WTC11 (cell line): ENCODE data around the gene GSG1L. TPM values are rescaled to one million over a fixed set of nuclear protein-coding genes. Genes with fewer than 3 reads are reported as not detected.

Experiments used
- ATAC-seq: fragments of 200-7000 bp; cut with Tn5 transposase; 2 replicates; pipeline ENCODE4 v1.10.0; 2021; ENCODE audit warnings: mild to moderate bottlenecking, moderate library complexity
- CTCF ChIA-PET: fragments of 300-600 bp; sonication (Branson Sonifier 250); formaldehyde crosslinking; loops from one replicate; lab custom pipeline; 2021; ENCODE audit warnings: antibody characterized with exemption; lab: Charles Lee
- POLR2A ChIA-PET: fragments of 350-600 bp; sonication (Branson Sonifier 250); formaldehyde crosslinking; loops from one replicate; lab custom pipeline; 2021; ENCODE audit warnings: antibody characterized with exemption; lab: Charles Lee
- DNase-seq: peaks from one replicate; pipeline ENCODE4 v3.0.0; 2021; ENCODE audit warnings: low spot score
- H3K27ac Mint-ChIP-seq: 2 replicates; pipeline ENCODE4 v1.8.0; 2021; ENCODE audit warnings: mixed read lengths
- H3K27me3 Mint-ChIP-seq: 2 replicates; pipeline ENCODE4 v1.8.0; 2021; ENCODE audit warnings: low read depth, mild to moderate bottlenecking, moderate library complexity, mixed read lengths
- H3K36me3 Mint-ChIP-seq: 2 replicates; pipeline ENCODE4 v1.8.0; 2021; ENCODE audit warnings: mixed read lengths
- H3K4me1 Mint-ChIP-seq: 2 replicates; pipeline ENCODE4 v1.8.0; 2022; ENCODE audit warnings: mixed read lengths
- H3K4me3 Mint-ChIP-seq: 2 replicates; pipeline ENCODE4 v1.8.0; 2021; ENCODE audit warnings: mild to moderate bottlenecking, moderate library complexity, mixed read lengths
- H3K9me3 Mint-ChIP-seq: 2 replicates; pipeline ENCODE4 v1.8.0; 2021; ENCODE audit warnings: mixed read lengths
- ATF2 ChIP-seq: sonication (generic); formaldehyde crosslinking; IDR thresholded peaks from 2 replicates; pipeline ENCODE4 v1.8.1; 2022; ENCODE audit warnings: low read depth, missing genetic modification reagents, borderline replicate concordance
- ATF3 ChIP-seq: sonication (generic); formaldehyde crosslinking; conservative IDR thresholded peaks from 2 replicates; pipeline ENCODE4 v1.8.1; 2022; ENCODE audit warnings: mild to moderate bottlenecking, missing genetic modification reagents
- HMGA2 ChIP-seq: fragments of 250-450 bp; sonication (Bioruptor Pico); IDR thresholded peaks from 2 replicates; pipeline ENCODE4 v1.4.0; 2021; ENCODE audit warnings: mild to moderate bottlenecking, moderate library complexity
- JUN ChIP-seq: sonication (generic); formaldehyde crosslinking; IDR thresholded peaks from 2 replicates; pipeline ENCODE4 v1.8.0; 2023; ENCODE audit warnings: mild to moderate bottlenecking, missing genetic modification reagents
- NFYB ChIP-seq: sonication (generic); formaldehyde crosslinking; conservative IDR thresholded peaks from 2 replicates; pipeline ENCODE4 v1.8.0; 2022; ENCODE audit warnings: low read depth, missing genetic modification reagents
- NR3C1 ChIP-seq: sonication (generic); formaldehyde crosslinking; conservative IDR thresholded peaks from 2 replicates; pipeline ENCODE4 v1.8.1; 2023; ENCODE audit warnings: low read depth, mild to moderate bottlenecking, missing genetic modification reagents
- OVOL2 ChIP-seq: fragments of 250-450 bp; sonication (Bioruptor Pico); IDR thresholded peaks from 2 replicates; pipeline ENCODE4 v1.9.0; 2021; ENCODE audit warnings: mild to moderate bottlenecking, borderline replicate concordance
- PRDM15 ChIP-seq: sonication (generic); formaldehyde crosslinking; IDR thresholded peaks from 2 replicates; pipeline ENCODE4 v1.8.0; 2022; ENCODE audit warnings: missing genetic modification reagents
- TEAD1 ChIP-seq: sonication (generic); formaldehyde crosslinking; IDR thresholded peaks from 2 replicates; pipeline ENCODE4 v1.8.0; 2022; ENCODE audit warnings: mild to moderate bottlenecking, missing genetic modification reagents
- ZNF263 ChIP-seq: sonication (generic); formaldehyde crosslinking; IDR thresholded peaks from 2 replicates; pipeline ENCODE4 v1.8.1; 2022; ENCODE audit warnings: low read depth, mild to moderate bottlenecking, moderate library complexity, missing genetic modification reagents
- ZNF532 ChIP-seq: fragments of 250-450 bp; sonication (Bioruptor Pico); IDR thresholded peaks from 2 replicates; pipeline ENCODE4 v1.9.0; 2021; ENCODE audit warnings: mild to moderate bottlenecking, borderline replicate concordance
- total RNA-seq: library from RNA; stranded (reverse); gene quantifications from 3 replicates; pipeline ENCODE4 v1.2.3, GENCODE V29; 2021
- TF ChIP-seq, protein P1 (sequence below): sonication (generic); formaldehyde crosslinking; IDR thresholded peaks from 2 replicates; pipeline ENCODE4 v1.8.0; 2022; ENCODE audit warnings: mild to moderate bottlenecking, missing genetic modification reagents
- TF ChIP-seq, protein P2 (sequence below): sonication (generic); formaldehyde crosslinking; IDR thresholded peaks from 2 replicates; pipeline ENCODE4 v1.8.0; 2023; ENCODE audit warnings: mild to moderate bottlenecking, missing genetic modification reagents
- TF ChIP-seq, protein P3 (sequence below): fragments of 250-450 bp; sonication (Bioruptor Pico); IDR thresholded peaks from 2 replicates; pipeline ENCODE4 v2.1.2; 2022; ENCODE audit warnings: mild to moderate bottlenecking, moderate library complexity
- TF ChIP-seq, protein P4 (sequence below): sonication (generic); formaldehyde crosslinking; conservative IDR thresholded peaks from 2 replicates; pipeline ENCODE4 v1.8.1; 2023; ENCODE audit warnings: mild to moderate bottlenecking, low read depth, missing genetic modification reagents, moderate library complexity
- TF ChIP-seq, protein P5 (sequence below): sonication (generic); formaldehyde crosslinking; IDR thresholded peaks from 2 replicates; pipeline ENCODE4 v1.8.1; 2022; ENCODE audit warnings: mild to moderate bottlenecking, missing genetic modification reagents, moderate library complexity, borderline replicate concordance

The GSG1L gene
- total RNA-seq, 1 experiment from 2014 or later: 0.28 TPM

- TF ChIP-seq ZNF532 (CRISPR knock-in tag) (no peak), HMGA2 (CRISPR knock-in tag) (no peak), OVOL2 (CRISPR knock-in tag) (no peak), TEAD1 (CRISPR knock-in tag) (no peak), ATF3 (CRISPR knock-in tag) (no peak)
- TF ChIP-seq, protein P1, sequence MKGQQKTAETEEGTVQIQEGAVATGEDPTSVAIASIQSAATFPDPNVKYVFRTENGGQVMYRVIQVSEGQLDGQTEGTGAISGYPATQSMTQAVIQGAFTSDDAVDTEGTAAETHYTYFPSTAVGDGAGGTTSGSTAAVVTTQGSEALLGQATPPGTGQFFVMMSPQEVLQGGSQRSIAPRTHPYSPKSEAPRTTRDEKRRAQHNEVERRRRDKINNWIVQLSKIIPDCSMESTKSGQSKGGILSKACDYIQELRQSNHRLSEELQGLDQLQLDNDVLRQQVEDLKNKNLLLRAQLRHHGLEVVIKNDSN (CRISPR knock-in tag): no peak
- TF ChIP-seq, all 79 proteins: peak for 0
Observed at GRCh38 chr16:27829975-27830374, 233.5 kb downstream of the GSG1L start (continued).

DNA sequence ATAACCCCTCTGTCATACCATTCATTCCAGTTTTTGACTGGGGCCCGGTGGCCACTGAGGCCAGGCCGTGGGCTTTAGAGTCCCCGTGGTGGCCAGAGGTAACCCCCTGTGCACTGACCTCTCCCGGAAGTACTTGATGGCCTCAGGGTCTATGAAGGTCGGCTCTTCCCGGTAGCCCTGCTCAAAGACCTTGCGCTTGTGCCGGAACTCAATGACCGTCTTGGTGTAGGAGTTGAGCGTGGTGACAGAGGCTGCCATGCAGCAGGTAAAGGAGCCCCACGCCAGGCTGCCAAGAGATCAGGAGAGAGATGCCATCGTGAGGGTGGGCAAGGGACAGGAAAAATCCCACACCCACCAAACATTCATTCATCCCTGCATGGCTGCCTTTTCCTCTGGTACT is 234.8 kb downstream of the GSG1L start:
- Mint-ChIP-seq H3K27me3 (peaks cover 6% of the 10 kb centered on the region), H3K36me3 (peaks cover 10% of the 10 kb centered on the region), H3K4me3 (no peak overlapping the region), H3K4me1 (no peaks in the 10 kb centered on the region), H3K27ac (no peak overlapping the region), H3K9me3 (peaks cover 26% of the 10 kb centered on the region)
- no peak for DNase-seq
- ChIA-PET POLR2A (no interaction called here), CTCF (no interaction called here)
- no peak for ATAC-seq
- TF ChIP-seq, protein P2, sequence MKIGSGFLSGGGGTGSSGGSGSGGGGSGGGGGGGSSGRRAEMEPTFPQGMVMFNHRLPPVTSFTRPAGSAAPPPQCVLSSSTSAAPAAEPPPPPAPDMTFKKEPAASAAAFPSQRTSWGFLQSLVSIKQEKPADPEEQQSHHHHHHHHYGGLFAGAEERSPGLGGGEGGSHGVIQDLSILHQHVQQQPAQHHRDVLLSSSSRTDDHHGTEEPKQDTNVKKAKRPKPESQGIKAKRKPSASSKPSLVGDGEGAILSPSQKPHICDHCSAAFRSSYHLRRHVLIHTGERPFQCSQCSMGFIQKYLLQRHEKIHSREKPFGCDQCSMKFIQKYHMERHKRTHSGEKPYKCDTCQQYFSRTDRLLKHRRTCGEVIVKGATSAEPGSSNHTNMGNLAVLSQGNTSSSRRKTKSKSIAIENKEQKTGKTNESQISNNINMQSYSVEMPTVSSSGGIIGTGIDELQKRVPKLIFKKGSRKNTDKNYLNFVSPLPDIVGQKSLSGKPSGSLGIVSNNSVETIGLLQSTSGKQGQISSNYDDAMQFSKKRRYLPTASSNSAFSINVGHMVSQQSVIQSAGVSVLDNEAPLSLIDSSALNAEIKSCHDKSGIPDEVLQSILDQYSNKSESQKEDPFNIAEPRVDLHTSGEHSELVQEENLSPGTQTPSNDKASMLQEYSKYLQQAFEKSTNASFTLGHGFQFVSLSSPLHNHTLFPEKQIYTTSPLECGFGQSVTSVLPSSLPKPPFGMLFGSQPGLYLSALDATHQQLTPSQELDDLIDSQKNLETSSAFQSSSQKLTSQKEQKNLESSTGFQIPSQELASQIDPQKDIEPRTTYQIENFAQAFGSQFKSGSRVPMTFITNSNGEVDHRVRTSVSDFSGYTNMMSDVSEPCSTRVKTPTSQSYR (CRISPR knock-in tag): no peak
- no peak for TF ChIP-seq JUN (CRISPR knock-in tag)
- no peak for TF ChIP-seq NFYB (CRISPR knock-in tag)
- TF ChIP-seq, protein P3, sequence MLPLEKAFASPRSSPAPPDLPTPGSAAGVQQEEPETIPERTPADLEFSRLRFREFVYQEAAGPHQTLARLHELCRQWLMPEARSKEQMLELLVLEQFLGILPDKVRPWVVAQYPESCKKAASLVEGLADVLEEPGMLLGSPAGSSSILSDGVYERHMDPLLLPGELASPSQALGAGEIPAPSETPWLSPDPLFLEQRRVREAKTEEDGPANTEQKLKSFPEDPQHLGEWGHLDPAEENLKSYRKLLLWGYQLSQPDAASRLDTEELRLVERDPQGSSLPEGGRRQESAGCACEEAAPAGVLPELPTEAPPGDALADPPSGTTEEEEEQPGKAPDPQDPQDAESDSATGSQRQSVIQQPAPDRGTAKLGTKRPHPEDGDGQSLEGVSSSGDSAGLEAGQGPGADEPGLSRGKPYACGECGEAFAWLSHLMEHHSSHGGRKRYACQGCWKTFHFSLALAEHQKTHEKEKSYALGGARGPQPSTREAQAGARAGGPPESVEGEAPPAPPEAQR (CRISPR knock-in tag): no peak
- no peak for TF ChIP-seq ATF2
- TF ChIP-seq NR3C1 (CRISPR knock-in tag): no peak
- TF ChIP-seq, protein P4, sequence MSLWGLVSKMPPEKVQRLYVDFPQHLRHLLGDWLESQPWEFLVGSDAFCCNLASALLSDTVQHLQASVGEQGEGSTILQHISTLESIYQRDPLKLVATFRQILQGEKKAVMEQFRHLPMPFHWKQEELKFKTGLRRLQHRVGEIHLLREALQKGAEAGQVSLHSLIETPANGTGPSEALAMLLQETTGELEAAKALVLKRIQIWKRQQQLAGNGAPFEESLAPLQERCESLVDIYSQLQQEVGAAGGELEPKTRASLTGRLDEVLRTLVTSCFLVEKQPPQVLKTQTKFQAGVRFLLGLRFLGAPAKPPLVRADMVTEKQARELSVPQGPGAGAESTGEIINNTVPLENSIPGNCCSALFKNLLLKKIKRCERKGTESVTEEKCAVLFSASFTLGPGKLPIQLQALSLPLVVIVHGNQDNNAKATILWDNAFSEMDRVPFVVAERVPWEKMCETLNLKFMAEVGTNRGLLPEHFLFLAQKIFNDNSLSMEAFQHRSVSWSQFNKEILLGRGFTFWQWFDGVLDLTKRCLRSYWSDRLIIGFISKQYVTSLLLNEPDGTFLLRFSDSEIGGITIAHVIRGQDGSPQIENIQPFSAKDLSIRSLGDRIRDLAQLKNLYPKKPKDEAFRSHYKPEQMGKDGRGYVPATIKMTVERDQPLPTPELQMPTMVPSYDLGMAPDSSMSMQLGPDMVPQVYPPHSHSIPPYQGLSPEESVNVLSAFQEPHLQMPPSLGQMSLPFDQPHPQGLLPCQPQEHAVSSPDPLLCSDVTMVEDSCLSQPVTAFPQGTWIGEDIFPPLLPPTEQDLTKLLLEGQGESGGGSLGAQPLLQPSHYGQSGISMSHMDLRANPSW (CRISPR knock-in tag): no peak
- TF ChIP-seq, protein P5, sequence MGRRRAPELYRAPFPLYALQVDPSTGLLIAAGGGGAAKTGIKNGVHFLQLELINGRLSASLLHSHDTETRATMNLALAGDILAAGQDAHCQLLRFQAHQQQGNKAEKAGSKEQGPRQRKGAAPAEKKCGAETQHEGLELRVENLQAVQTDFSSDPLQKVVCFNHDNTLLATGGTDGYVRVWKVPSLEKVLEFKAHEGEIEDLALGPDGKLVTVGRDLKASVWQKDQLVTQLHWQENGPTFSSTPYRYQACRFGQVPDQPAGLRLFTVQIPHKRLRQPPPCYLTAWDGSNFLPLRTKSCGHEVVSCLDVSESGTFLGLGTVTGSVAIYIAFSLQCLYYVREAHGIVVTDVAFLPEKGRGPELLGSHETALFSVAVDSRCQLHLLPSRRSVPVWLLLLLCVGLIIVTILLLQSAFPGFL (CRISPR knock-in tag): no peak
- TF ChIP-seq PRDM15: no peak
- TF ChIP-seq ZNF263 (CRISPR knock-in tag): no peak
